HS-5 (cell line): ENCODE data around the gene SLC16A4.

Source experiments
- DNase-seq: peaks from one replicate; pipeline ENCODE4 v3.0.0-alpha.2; 2012; ENCODE audit warnings: low read depth

SLC16A4 gene

GRCh38 chr1:110356379-110356778, 34.4 kb downstream of the SLC16A4 start:
- no peak for DNase-seq

GRCh38 chr1:110355321-110355720, 35.5 kb downstream of the SLC16A4 start:
- no peak for DNase-seq

- no peak for DNase-seq
Measured at GRCh38 chr1:110350360-110350759, 40.5 kb downstream of the SLC16A4 start.

GRCh38 chr1:110348771-110349170, 42.1 kb downstream of the SLC16A4 start:
- DNase-seq: no peak

GRCh38 chr1:110348050-110348449, 42.8 kb downstream of the SLC16A4 start:
- DNase-seq: no peak

- no peak for DNase-seq
Measured at GRCh38 chr1:110347182-110347893, 43.5 kb downstream of the SLC16A4 start.

- no peak for DNase-seq
Measured at GRCh38 chr1:110346690-110347089, 44.1 kb downstream of the SLC16A4 start.

- no peak for DNase-seq
Measured at GRCh38 chr1:110345480-110345879, 45.3 kb downstream of the SLC16A4 start.

- DNase-seq: no peak
Measured at GRCh38 chr1:110344152-110344551, 46.7 kb downstream of the SLC16A4 start.

GRCh38 chr1:110343249-110343648, 47.6 kb downstream of the SLC16A4 start:
- DNase-seq: no peak

GRCh38 chr1:110341872-110342331, 48.9 kb downstream of the SLC16A4 start:
- no peak for DNase-seq

GRCh38 chr1:110341146-110341871, 49.5 kb downstream of the SLC16A4 start:
- DNase-seq: no peak

GRCh38 chr1:110340207-110340468, 50.7 kb downstream of the SLC16A4 start:
- DNase-seq: no peak

- DNase-seq: peak; percentile 8
Measured at GRCh38 chr1:110339407-110340206, 51.2 kb downstream of the SLC16A4 start.

- DNase-seq: peak; percentile 100
Measured at GRCh38 chr1:110338886-110339406, 51.9 kb downstream of the SLC16A4 start, which contains the start of gene RBM15. RBM15 (plus strand) TSS chr1:110339377; CDS start chr1:110339406, 29 bp downstream.

GRCh38 chr1:110338309-110338885, 52.4 kb downstream of the SLC16A4 start:
- no peak for DNase-seq

- no peak for DNase-seq
Measured at GRCh38 chr1:110337704-110338308, 53.0 kb downstream of the SLC16A4 start.

- DNase-seq: no peak
Measured at GRCh38 chr1:110336300-110337039, 54.4 kb downstream of the SLC16A4 start.

GRCh38 chr1:110335265-110335664, 55.6 kb downstream of the SLC16A4 start:
- DNase-seq: no peak

GRCh38 chr1:110328700-110329099, 62.1 kb downstream of the SLC16A4 start:
- no peak for DNase-seq

GRCh38 chr1:110328274-110328673, 62.6 kb downstream of the SLC16A4 start:
- DNase-seq: no peak
